GM12878 (cell line): Measurements from ENCODE around the gene POU5F1. TPM values are rescaled to one million over a fixed set of nuclear protein-coding genes. Genes with fewer than 3 reads are reported as not detected.

Source experiments
- ATAC-seq: fragments of 200-7000 bp; cut with Tn5 transposase; 3 replicates; pipeline ENCODE4 v1.9.1; 2020; ENCODE audit warnings: mild to moderate bottlenecking, moderate library complexity
- BruUV-seq: library from RNA; stranded (reverse); fragments of 400-500 nt; replicated peaks from 2 replicates; lab custom pipeline; 2021; lab: Mats Ljungman, UMichigan
- CTCF ChIA-PET: fragments of 300-600 bp; sonication (Branson Sonifier 250); formaldehyde crosslinking; extraction: SDS; loops from one replicate; lab custom pipeline; 2021; ENCODE audit warnings: inconsistent platforms; lab: Yijun Ruan, JAX
- POLR2A ChIA-PET: fragments of 350-600 bp; formaldehyde crosslinking; extraction: SDS; loops from one replicate; lab custom pipeline; 2021; ENCODE audit warnings: inconsistent platforms; lab: Charles Lee
- RAD21 ChIA-PET: fragments of 300-600 bp; sonication (Branson Sonifier 250); formaldehyde crosslinking; loops from one replicate; lab custom pipeline; 2023; ENCODE audit warnings: antibody characterized with exemption; ENCODE audit not compliant: unreplicated experiment; lab: Charles Lee
- SMC1A ChIA-PET: fragments of 300-600 bp; sonication (Branson Sonifier 250); formaldehyde crosslinking; loops from one replicate; lab custom pipeline; 2023; ENCODE audit not compliant: unreplicated experiment, uncharacterized antibody; lab: Charles Lee
- DNase-seq: peaks from one replicate; pipeline ENCODE4 v3.0.0-alpha.2; 2011; ENCODE audit warnings: low read depth, low spot score
- FAIRE-seq: peaks from 3 replicates; lab custom pipeline; 2011; peaks lifted over from hg19 to GRCh38; lab: Jason Lieb, UNC
- H2AFZ ChIP-seq: 2 replicates; pipeline ENCODE4 v1.6.0; 2011; ENCODE audit warnings: low read depth, low read length, control low read depth; ENCODE audit not compliant: control insufficient read depth
- H3K27ac ChIP-seq: 2 replicates; pipeline ENCODE4 v1.5.1; 2011; ENCODE audit warnings: control low read depth; ENCODE audit not compliant: control insufficient read depth, insufficient read depth
- H3K27me3 ChIP-seq, 2 experiments: replicated peaks in 1 of 2; 2 replicates each; pipeline versions ENCODE4 v1.6.0 to v1.6.1; 2011; ENCODE audit warnings: low read length in 1 of 2; ENCODE audit not compliant: control insufficient read depth in 2 of 2, insufficient read depth in 2 of 2
- H3K36me3 ChIP-seq, 2 experiments: 2 replicates each; pipeline ENCODE4 v1.5.1; 2011; ENCODE audit warnings: low read length in 1 of 2; ENCODE audit not compliant: control insufficient read depth in 2 of 2, insufficient read depth in 2 of 2
- H3K4me1 ChIP-seq: 2 replicates; pipeline ENCODE4 v1.6.1; 2011; ENCODE audit warnings: mild to moderate bottlenecking, low read length, moderate library complexity, mixed read lengths; ENCODE audit not compliant: control insufficient read depth, insufficient read depth
- H3K4me2 ChIP-seq: 2 replicates; pipeline ENCODE4 v1.6.0; 2011; ENCODE audit warnings: control low read depth; ENCODE audit not compliant: control insufficient read depth, insufficient read depth
- H3K4me3 ChIP-seq: fragments of 200-600 bp; sonication (generic); 2 replicates; pipeline ENCODE4 v1.5.1; 2016
- H3K79me2 ChIP-seq: 2 replicates; pipeline ENCODE4 v1.6.0; 2011; ENCODE audit warnings: low read length; ENCODE audit not compliant: control insufficient read depth, insufficient read depth
- H3K9ac ChIP-seq: 2 replicates; pipeline ENCODE4 v1.8.0; 2011; ENCODE audit warnings: low read length, control low read depth, mixed read lengths; ENCODE audit not compliant: control insufficient read depth, insufficient read depth
- H3K9me3 ChIP-seq: replicated peaks from 3 replicates; pipeline ENCODE4 v1.5.1; 2011; ENCODE audit warnings: mild to moderate bottlenecking, low read length; ENCODE audit not compliant: control insufficient read depth, insufficient read depth
- H4K20me1 ChIP-seq: 2 replicates; pipeline ENCODE4 v1.6.0; 2011; ENCODE audit not compliant: control insufficient read depth, insufficient read depth
- E2F8 ChIP-seq: fragments of 450-650 bp; IDR thresholded peaks from 2 replicates; pipeline ENCODE4 v1.6.1; 2018; ENCODE audit warnings: mild to moderate bottlenecking, low read depth, moderate library complexity; ENCODE audit not compliant: partially characterized antibody
- NBN ChIP-seq: fragments of 450-650 bp; IDR thresholded peaks from 2 replicates; pipeline ENCODE4 v1.6.1; 2016
- NFIC ChIP-seq: IDR thresholded peaks from 2 replicates; pipeline ENCODE4 v1.6.1; 2012; ENCODE audit warnings: low read depth, mild to moderate bottlenecking, inconsistent platforms, low read length, moderate library complexity
- PML ChIP-seq: IDR thresholded peaks from 2 replicates; pipeline ENCODE4 v1.6.1; 2012; ENCODE audit warnings: low read length, inconsistent platforms
- WGBS: methylation state at CpG from one replicate; pipeline ENCODE4 v1.1.6; 2016; ENCODE audit warnings: low lambda C conversion rate; ENCODE audit not compliant: insufficient replicate concordance, insufficient coverage; ENCODE audit errors: missing lambda C conversion rate; 5-methylcytosine and 5-hydroxymethylcytosine counted together
- in situ Hi-C: fragments of 300-500 bp; cut with MboI; formaldehyde crosslinking; loops from 9 replicates; pipeline ENCODE4 v1.14.3; 2018; ENCODE audit warnings: mixed read lengths
- intact Hi-C: fragments of 100-400 bp; cut with micrococcal nuclease; formaldehyde crosslinking; loops from one replicate; pipeline ENCODE4 v1.14.2; 2022; ENCODE audit not compliant: unreplicated experiment
- polyA plus RNA-seq, 11 experiments: library from polyadenylated mRNA; depleted of rRNA in 4 of 11; unstranded in 6 of 11; stranded (reverse) in 5 of 11; fragments of >200 nt; fragmentation: Nextera tagmentation in 4 of 11; fragmentation: Illumina TruSeq in 1 of 11; extraction: Ambion mirVana in 4 of 11; extraction: Trizol in 1 of 11; gene quantifications; 1 replicate in 1 of 11; 2 replicates in 10 of 11; pipeline versions ENCODE4 v1.2.1 to v1.2.3, GENCODE V29; 2011 to 2016; ENCODE audit warnings: inconsistent platforms in 2 of 11, missing spikeins in 2 of 11, low read depth in 1 of 11
- total RNA-seq, 4 experiments: library from RNA; depleted of rRNA in 3 of 4; stranded (reverse); fragments of >200 nt in 3 of 4; fragmentation: Illumina TruSeq in 1 of 4; extraction: Trizol in 1 of 4; gene quantifications; 2 replicates each; pipeline versions ENCODE4 v1.2.1 to v1.2.3, GENCODE V29; 2013 to 2021

Gene POU5F1
- total and polyA plus RNA-seq, 10 of the 15 experiments (the other 5 are each of a cell fraction or from before 2014, with no cell fraction given): 1.4 to 5.5 (median 3.2) TPM

- TF ChIP-seq E2F8: no peak
- no peak for TF ChIP-seq PML
- TF ChIP-seq NFIC: no peak
- no peak for TF ChIP-seq NBN
- DNase-seq (no peak), FAIRE-seq (no peak), ATAC-seq (no peak)
- H3K4me3 ChIP-seq: no peak overlapping the region
- no peaks in the 10 kb centered on the region for H3K4me1 ChIP-seq
- H3K79me2 ChIP-seq: no peaks in the 10 kb centered on the region
- H2AFZ ChIP-seq: no peak overlapping the region
- H3K9me3 ChIP-seq: no peaks in the 10 kb centered on the region
- H3K4me2 ChIP-seq: no peak overlapping the region
- H3K27ac ChIP-seq: no peak overlapping the region
- H4K20me1 ChIP-seq: no peaks in the 10 kb centered on the region
- ChIA-PET RAD21 (no interaction called here), POLR2A (no interaction called here), CTCF (interaction anchor here (0.8 kb wide), 1 partner anchor 34 kb away, joined by 4 read pairs; no protein-coding TSS in a partner anchor), SMC1A (no interaction called here)
- H3K36me3 ChIP-seq: no peaks in the 10 kb centered on the region
- in situ Hi-C loops: no loop called here
- H3K27me3 ChIP-seq: peaks cover 3% of the 10 kb centered on the region in 2 experiments; a peak in 3 of 4 replicates
- BruUV-seq: no TSS peak
- intact Hi-C loops: no loop called here
- WGBS: 25% methylated on average over 11 of the region's 12 CpGs
- no peak overlapping the region for H3K9ac ChIP-seq
These were observed 49.2 kb downstream of the POU5F1 start for GRCh38 chr6:31121131-31121790.
